ENCODE results near the gene PLP2. TPM values are rescaled to one million over a fixed set of nuclear protein-coding genes. Genes with fewer than 3 reads are reported as not detected.

Gene PLP2
- total RNA-seq, 4 donors from 2014 or later, result 6.2 to 25.7 (median 14.6) TPM

- H3K36me3 ChIP-seq, result no peaks in the 10 kb centered on the region
- WGBS, 2 donors, result 100% methylated on average over 1 of the region's 1 CpG
- DNase-seq, result no peak
- TF ChIP-seq, protein P1, sequence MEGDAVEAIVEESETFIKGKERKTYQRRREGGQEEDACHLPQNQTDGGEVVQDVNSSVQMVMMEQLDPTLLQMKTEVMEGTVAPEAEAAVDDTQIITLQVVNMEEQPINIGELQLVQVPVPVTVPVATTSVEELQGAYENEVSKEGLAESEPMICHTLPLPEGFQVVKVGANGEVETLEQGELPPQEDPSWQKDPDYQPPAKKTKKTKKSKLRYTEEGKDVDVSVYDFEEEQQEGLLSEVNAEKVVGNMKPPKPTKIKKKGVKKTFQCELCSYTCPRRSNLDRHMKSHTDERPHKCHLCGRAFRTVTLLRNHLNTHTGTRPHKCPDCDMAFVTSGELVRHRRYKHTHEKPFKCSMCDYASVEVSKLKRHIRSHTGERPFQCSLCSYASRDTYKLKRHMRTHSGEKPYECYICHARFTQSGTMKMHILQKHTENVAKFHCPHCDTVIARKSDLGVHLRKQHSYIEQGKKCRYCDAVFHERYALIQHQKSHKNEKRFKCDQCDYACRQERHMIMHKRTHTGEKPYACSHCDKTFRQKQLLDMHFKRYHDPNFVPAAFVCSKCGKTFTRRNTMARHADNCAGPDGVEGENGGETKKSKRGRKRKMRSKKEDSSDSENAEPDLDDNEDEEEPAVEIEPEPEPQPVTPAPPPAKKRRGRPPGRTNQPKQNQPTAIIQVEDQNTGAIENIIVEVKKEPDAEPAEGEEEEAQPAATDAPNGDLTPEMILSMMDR (IDR thresholded peaks at IDR 0.05), result no peak
- no peak for TF ChIP-seq POLR2A (IDR thresholded peaks at IDR 0.05)
- H3K27me3 ChIP-seq, result no peaks in the 10 kb centered on the region
- H3K4me1 ChIP-seq, result no peaks in the 10 kb centered on the region
- intact Hi-C loops (cut with DNase I), result no loop called here
- H3K9me3 ChIP-seq, result no peaks in the 10 kb centered on the region
- no peak overlapping the region for H3K27ac ChIP-seq
- H3K4me3 ChIP-seq (replicated peaks in 1 of 3), result no peak overlapping the region
Observed at GRCh38 chrX:49153467-49153866, 18.2 kb upstream of the PLP2 start.

- peak in 1 of 2 donors; percentile 29 for TF ChIP-seq POLR2A (IDR thresholded peaks at IDR 0.05)
- TF ChIP-seq, protein P1 (IDR thresholded peaks at IDR 0.05), result no peak
- intact Hi-C loops (cut with DNase I), result no loop called here
- Histone ChIP-seq H3K9me3 (no peaks in the 10 kb centered on the region), H3K4me3 (replicated peaks in 1 of 3) (peak overlapping the region in 1 of 3 donors; percentile 36), H3K27ac (peak overlapping the region; percentile 69 to 94 (median 90)), H3K27me3 (no peaks in the 10 kb centered on the region), H3K36me3 (no peaks in the 10 kb centered on the region), H3K4me1 (no peaks in the 10 kb centered on the region)
- WGBS, 2 donors, result 3 to 7% methylated on average over 17 to 18 of the region's 18 CpGs
- DNase-seq, result peak; percentile 63 to 67
Observed at GRCh38 chrX:49155243-49155899, 16.3 kb upstream of the PLP2 start.

DNA sequence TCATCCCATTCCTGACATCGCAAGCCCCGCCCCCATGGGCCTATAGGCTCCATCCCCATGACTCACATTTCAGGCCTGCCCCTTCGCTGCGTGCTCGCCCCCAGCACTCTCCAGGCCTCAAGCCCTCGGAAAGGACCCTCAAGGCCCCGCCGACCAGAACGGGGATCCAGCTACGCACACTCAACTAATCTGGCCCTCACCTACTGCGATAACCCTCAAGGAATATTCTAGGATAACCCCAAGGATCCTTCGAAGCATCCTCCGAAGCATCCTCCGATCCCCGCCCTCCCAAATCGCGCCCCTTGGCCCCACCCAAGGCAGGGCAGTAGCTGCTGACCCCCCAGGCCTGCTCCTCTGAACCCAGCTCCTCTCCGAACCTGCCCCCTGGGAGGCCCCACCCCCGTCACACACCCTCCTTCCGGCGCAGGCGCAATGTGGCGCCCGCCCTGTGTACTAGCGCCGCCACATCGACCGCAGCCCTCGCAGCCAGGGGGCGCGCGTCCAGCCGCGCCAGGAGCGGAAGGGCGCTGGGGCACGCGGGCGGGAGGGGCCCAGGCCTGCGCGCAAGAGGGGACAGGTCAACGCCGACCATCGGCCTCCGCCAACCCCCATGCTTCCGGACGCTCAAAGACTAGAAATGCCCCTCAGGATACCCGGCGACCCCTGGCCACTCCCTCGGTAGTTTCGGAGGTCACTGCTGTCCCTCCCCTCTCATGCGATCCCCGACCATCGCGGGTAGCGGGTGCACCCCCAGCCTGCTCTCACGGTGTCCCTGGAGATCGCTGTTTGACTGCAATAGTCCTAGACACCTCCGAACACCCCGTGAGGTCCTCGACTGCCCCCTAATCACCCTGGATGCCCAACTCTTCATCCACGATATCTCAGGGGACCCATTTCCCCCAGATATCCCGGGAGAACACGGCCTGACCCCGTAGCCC, 15.5 kb upstream of the PLP2 start:
- intact Hi-C loops (cut with DNase I), result no loop called here
- no peaks in the 10 kb centered on the region for H3K27me3 ChIP-seq
- TF ChIP-seq, protein P1 (IDR thresholded peaks at IDR 0.05), result peak; percentile 24 to 82 (median 56)
- TF ChIP-seq POLR2A (IDR thresholded peaks at IDR 0.05), result peak in 1 of 2 donors; percentile 73
- peak overlapping the region; percentile 69 to 94 (median 90) for H3K27ac ChIP-seq
- DNase-seq, result peak; percentile 88
- H3K4me3 ChIP-seq (replicated peaks in 1 of 3), result peak overlapping the region in 1 of 3 donors; percentile 36
- no peaks in the 10 kb centered on the region for H3K9me3 ChIP-seq
- no peaks in the 10 kb centered on the region for H3K4me1 ChIP-seq
- H3K36me3 ChIP-seq, result no peaks in the 10 kb centered on the region
- 4% methylated on average over 9 to 10 of the region's 65 CpGs for WGBS, 2 donors

DNA sequence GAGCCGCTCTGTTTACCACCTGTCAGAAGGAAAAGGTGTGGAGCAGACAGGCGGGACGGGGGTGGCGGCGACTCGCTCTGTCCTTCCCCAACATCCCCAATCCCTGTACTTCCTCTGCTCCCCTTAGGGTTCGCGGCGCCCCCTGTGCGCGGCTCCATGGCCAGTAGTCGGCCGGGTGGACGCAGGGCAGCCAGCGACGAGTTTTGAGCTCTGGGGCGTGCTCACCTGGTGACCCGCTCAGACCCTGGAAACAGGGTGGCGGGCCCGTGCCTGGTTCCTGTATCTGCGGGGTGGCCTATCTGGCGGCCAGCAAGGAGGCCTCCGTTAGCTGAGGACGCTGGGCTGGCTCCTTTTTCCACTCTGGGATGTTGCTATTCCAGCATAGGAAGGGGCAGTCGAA, 14.5 kb upstream of the PLP2 start:
- intact Hi-C loops (cut with DNase I), result no loop called here

More for the DNA sequence above, 14.5 kb upstream of the PLP2 start:
- no peak overlapping the region for H3K27ac ChIP-seq
- no peaks in the 10 kb centered on the region for H3K4me1 ChIP-seq
- TF ChIP-seq, protein P1 (IDR thresholded peaks at IDR 0.05), result no peak
- no peak for TF ChIP-seq POLR2A (IDR thresholded peaks at IDR 0.05)
- no peak for DNase-seq
- no peaks in the 10 kb centered on the region for H3K9me3 ChIP-seq
- H3K27me3 ChIP-seq, result no peaks in the 10 kb centered on the region
- 81% methylated on average over 14 of the region's 25 CpGs; no CpG with 5 or more reads in 1 of the 2 donors for WGBS, 2 donors
- H3K4me3 ChIP-seq (replicated peaks in 1 of 3), result no peak overlapping the region
- no peaks in the 10 kb centered on the region for H3K36me3 ChIP-seq

Measured in thyroid gland (tissue), 4 donors.